COLO668 (cell line): ENCODE measurements around the gene AHRR.
"Not testable (repeated sequence)": the region's sequence is repeated elsewhere in the genome, so short reads cannot be mapped to it uniquely, and the experiment has no call there.

Source experiments
- DNase-seq: peaks from one replicate; lab custom pipeline; 2025; ENCODE audit not compliant: unreplicated experiment; lab: John Stamatoyannopoulos, UW

The AHRR gene

GRCh38 chr5:375921-376798 lies 54.6 kb downstream of the AHRR start:
- no peak for DNase-seq

GRCh38 chr5:376799-377325 lies 55.3 kb downstream of the AHRR start:
- DNase-seq: no peak

DNA sequence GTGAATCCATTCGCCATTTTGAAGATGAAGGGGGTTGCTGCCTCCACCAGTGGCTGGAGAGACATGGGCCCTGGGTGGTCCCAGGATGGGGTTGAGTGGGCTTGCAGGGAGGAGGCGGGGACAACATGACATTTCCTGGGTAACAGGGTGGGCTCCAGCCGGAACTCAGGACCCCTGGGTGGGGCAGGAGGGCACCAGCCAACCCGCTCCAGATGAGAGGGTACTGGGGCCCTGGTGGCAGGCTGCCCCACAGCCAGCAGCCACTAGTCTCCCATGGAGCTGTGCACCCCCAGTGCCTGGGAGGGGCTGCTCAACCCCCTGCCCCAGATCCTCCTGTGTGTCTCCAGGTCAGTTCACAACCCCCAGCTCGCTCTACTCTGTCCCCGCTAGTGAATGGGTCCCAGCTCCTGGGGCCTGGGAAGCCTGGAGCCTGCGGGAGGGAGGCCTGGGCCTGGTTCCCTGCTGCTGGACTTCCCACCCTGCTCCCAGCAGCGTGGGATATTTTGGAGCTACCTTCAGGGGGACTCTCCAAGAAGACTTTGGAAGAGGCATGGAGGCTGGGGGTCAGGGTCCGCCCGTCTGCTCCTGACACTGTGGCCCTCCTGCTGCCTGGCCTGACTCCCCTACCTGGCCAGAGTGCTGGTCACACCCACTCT lies 55.9 kb downstream of the AHRR start:
- DNase-seq: no peak

DNA sequence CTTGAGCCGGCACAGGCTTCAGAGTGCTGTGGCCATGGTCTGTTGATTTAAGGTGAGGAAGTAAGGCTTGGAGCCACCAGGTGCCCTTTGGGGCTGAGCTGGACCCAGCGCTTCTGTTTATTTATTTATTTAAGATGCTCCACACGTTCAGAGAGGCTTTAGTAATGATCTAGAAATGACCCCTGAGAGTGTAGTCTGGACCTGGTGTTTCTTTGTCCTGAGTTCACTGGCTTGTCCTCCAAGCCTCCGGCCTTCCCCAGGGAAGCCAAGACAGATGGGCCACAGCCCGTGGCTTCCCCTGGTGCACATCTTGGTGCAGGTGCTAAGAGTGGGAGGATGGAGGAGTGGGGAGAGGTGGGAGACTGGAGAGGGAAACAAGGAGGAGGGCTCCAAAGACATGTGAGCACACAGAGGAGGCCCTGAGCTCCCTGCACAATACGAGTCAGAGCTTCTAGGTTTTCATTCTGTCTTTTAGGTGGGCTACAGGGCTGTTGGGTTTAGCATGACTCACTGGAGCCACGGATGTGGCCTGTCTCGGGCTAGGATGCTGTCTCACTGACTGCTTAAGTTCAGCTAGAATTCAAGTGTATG lies 56.9 kb downstream of the AHRR start:
- peak; percentile 64 for DNase-seq

DNA sequence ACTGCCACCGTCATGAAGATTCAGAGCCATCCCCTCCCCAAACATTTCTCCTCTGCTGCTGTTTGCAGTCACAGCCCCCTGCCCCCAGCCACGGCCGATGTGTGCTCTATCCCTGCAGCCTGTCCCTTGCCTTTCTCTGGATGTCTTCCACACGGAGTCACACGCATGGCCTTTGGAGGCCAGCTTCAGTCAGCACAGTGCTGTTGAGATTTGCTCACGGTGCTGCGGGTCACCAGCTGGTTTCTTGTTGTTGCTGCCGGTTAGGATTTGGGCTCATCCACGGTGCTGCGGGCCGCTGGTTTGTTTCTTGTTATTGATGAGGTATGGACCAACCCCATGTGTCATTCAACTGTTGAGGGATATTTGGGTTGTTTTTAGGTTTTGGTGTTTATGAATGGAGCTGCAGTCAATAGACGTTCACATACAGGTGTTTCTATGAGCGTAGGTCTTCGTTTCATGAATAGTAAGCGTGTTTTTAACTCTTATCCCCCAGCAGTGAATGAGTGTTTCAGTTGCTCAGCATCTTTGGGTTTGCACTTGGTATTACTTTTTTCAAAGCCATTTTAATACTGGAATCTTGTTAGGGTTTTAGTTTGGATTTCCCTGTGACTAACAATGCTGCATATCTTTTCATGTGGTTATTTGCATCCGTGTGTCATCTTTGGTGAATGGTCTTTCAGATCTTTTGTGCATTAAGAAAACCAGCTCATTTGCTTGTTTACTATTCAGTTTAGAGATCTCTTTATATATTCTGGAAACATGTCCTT lies 57.6 kb downstream of the AHRR start:
- DNase-seq: no peak

DNA sequence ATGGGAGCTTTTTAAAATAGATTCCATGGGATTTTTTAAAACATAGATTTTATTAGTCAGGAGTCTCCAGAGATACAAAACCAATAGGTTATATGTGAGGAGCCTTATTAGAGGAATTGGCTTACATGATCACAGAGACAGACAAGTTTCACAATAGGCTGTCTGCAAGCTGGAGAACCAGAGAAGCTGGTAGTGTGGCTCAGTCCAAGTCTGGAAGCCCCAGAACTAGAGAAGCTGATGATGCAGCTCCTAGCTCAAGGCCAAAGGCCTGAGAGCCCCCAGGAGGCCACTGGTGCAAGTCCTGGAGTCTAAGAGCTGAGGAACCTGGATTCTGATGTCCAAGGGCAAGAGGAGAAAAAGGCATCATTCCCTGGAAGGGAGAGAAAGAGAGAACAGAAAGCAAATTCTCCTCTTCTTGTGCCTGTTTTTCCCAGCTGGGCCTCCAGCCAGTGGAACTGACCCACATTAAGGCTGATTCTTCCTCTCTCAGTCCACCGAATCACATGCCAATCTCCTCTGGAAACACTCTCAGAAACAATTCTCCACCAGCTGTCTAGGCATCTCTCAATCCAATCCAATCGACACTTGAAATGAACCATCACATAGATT lies 59.3 kb downstream of the AHRR start:
- no peak for DNase-seq

DNA sequence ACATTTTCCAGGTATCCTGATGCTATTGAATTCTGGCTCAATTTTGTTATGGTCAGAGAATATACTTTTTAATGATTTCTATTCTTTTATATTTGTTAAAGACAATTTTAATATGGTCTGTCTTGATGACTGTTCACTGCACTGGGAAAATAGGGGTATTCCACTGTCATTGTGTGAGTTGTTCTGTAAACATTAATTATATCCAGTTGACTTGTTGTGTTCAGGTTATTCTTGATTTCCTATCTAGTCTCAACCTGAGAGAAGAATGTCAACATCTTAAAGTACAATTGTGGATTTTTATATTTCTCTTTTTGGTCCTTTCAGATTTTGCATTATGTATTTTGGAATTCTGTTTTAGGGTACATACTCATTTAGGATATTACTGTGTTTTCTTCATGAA lies 61.6 kb downstream of the AHRR start:
- DNase-seq: no peak

DNA sequence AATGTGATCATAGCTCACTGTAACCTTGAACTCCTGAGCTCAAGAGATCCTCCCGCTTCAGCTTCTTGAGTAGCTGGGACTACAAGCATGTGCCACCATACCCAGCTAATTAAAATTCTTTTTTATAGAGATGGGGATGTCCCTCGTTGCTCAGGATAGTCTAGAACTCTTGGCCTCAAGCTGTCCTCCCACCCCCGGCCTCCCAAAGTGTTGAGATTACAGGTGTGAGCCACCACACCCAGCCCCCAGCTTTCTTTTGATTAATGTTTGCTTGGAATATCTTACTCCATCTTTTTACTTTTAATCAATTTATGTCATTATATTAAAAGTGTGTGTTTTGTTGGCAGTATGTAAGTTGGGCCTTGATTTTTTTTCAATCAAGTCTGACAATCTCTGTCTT lies 62.1 kb downstream of the AHRR start:
- DNase-seq: no peak

DNA sequence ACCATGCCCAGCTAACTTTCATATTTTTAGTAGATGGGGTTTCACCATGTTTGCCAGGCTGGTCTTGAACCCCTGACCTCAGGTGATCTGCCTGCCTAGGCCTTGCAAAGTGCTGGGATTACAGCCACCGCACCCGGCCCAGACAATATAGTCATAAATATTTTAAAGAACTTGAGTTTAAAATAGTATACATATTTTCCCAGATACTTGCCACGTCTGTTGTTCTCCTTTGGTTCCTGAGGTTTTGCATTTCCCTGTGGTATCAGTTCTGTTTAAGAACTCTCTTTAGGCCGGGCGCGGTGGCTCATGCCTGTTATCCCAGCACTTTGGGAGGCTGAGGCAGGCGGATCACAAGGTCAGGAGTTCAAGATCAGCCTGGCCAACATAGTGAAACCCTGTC lies 63.1 kb downstream of the AHRR start:
- not testable (repeated sequence) for DNase-seq

GRCh38 chr5:385321-385720 lies 63.8 kb downstream of the AHRR start:
- no peak for DNase-seq

- DNase-seq: no peak
These were observed 65.2 kb downstream of the AHRR start for GRCh38 chr5:386432-387341.

GRCh38 chr5:387491-388265 lies 66.2 kb downstream of the AHRR start:
- DNase-seq: no peak

GRCh38 chr5:388266-389196 lies 67.0 kb downstream of the AHRR start:
- DNase-seq: peak; percentile 53

- DNase-seq: no peak
These were observed 67.8 kb downstream of the AHRR start for GRCh38 chr5:389197-389821.

- no peak for DNase-seq
These were observed 68.5 kb downstream of the AHRR start for GRCh38 chr5:389891-390622.

- no peak for DNase-seq
These were observed 69.3 kb downstream of the AHRR start for GRCh38 chr5:390623-391491.
